K562 (cell line): ENCODE measurements around the gene ELMO1. TPM values are rescaled to one million over a fixed set of nuclear protein-coding genes. Genes with fewer than 3 reads are reported as not detected.

Source experiments
- CCNT2 ChIP-seq: IDR thresholded peaks from 2 replicates; pipeline ENCODE4 v1.6.1; 2011; ENCODE audit warnings: borderline replicate concordance, low read depth, mild to moderate bottlenecking, moderate library complexity, mixed read lengths, low read length; ENCODE audit not compliant: insufficient read length; ENCODE audit errors: extremely low read depth
- EP300 ChIP-seq: IDR thresholded peaks from 2 replicates; pipeline ENCODE4 v1.6.1; 2012; ENCODE audit warnings: low read length, improper control_type of control experiment
- ETS2 ChIP-seq: IDR thresholded peaks from 2 replicates; pipeline ENCODE4 v1.6.1; 2016; ENCODE audit warnings: borderline replicate concordance, missing genetic modification characterization, mild to moderate bottlenecking, moderate library complexity, missing compliant biosample characterization; ENCODE audit not compliant: poor library complexity, severe bottlenecking
- FOXA3 ChIP-seq, 2 experiments: fragments of 450-650 bp in 1 of 2; sonication (generic) in 1 of 2; formaldehyde crosslinking; IDR thresholded peaks in 1 of 2; conservative IDR thresholded peaks in 1 of 2; 2 replicates each; pipeline versions ENCODE4 v1.4.0 to v1.8.0; 2020 to 2022; ENCODE audit warnings: mild to moderate bottlenecking in 2 of 2, missing genetic modification reagents in 1 of 2
- HNRNPK ChIP-seq: fragments of 200-400 bp; formaldehyde crosslinking; IDR thresholded peaks from one replicate; pipeline ENCODE4 v1.6.1; 2018; ENCODE audit warnings: mild to moderate bottlenecking, low read depth, low read length; ENCODE audit not compliant: poor library complexity, severe bottlenecking
- HNRNPL ChIP-seq: fragments of 200-400 bp; formaldehyde crosslinking; IDR thresholded peaks from 2 replicates; pipeline ENCODE4 v1.6.1; 2017; ENCODE audit warnings: low read depth, mild to moderate bottlenecking, low read length
- ILF3 ChIP-seq: fragments of 450-650 bp; IDR thresholded peaks from 2 replicates; pipeline ENCODE4 v1.6.1; 2018; ENCODE audit warnings: antibody characterized with exemption, mild to moderate bottlenecking, moderate library complexity, borderline replicate concordance
- MLX ChIP-seq, 2 experiments: fragments of 450-650 bp in 1 of 2; sonication (generic) in 1 of 2; formaldehyde crosslinking; conservative IDR thresholded peaks; 2 replicates each; pipeline versions ENCODE4 v1.4.0 to v1.8.1; 2020 to 2022; ENCODE audit warnings: mild to moderate bottlenecking in 1 of 2, missing genetic modification reagents in 1 of 2
- MNT ChIP-seq, 2 experiments: fragments of 450-650 bp; conservative IDR thresholded peaks; 2 replicates each; pipeline ENCODE4 v1.6.1; 2017; ENCODE audit warnings: mild to moderate bottlenecking in 2 of 2, moderate library complexity in 2 of 2
- NR2C2 ChIP-seq, 2 experiments: fragments of 200-800 bp in 1 of 2; sonication (Bioruptor generic) in 1 of 2; sonication (generic) in 1 of 2; formaldehyde crosslinking in 1 of 2; IDR thresholded peaks; 2 replicates each; pipeline versions ENCODE4 v1.6.1 to v1.8.0; 2016 to 2022; ENCODE audit warnings: mild to moderate bottlenecking in 1 of 2, missing compliant biosample characterization in 1 of 2, missing genetic modification characterization in 1 of 2, missing genetic modification reagents in 1 of 2
- PHF20 ChIP-seq: fragments of 450-650 bp; IDR thresholded peaks from 2 replicates; pipeline ENCODE4 v1.6.1; 2018; ENCODE audit not compliant: partially characterized antibody
- TAF15 ChIP-seq: fragments of 200-400 bp; formaldehyde crosslinking; IDR thresholded peaks from 2 replicates; pipeline ENCODE4 v1.6.1; 2017; ENCODE audit warnings: mild to moderate bottlenecking, low read depth, low read length, moderate library complexity
- TCF3 ChIP-seq: sonication (generic); formaldehyde crosslinking; IDR thresholded peaks from 2 replicates; pipeline ENCODE4 v1.4.0; 2020; ENCODE audit warnings: mild to moderate bottlenecking, missing genetic modification reagents
- ZNF212 ChIP-seq: fragments of 450-650 bp; formaldehyde crosslinking; IDR thresholded peaks from 2 replicates; pipeline ENCODE4 v1.4.0; 2020; ENCODE audit warnings: mild to moderate bottlenecking
- ZNF311 ChIP-seq: fragments of 250-450 bp; sonication (Bioruptor Pico); IDR thresholded peaks from 2 replicates; pipeline ENCODE4 v1.4.0; 2020; ENCODE audit warnings: mild to moderate bottlenecking, moderate library complexity
- ZNF395 ChIP-seq: fragments of 200-800 bp; sonication (Bioruptor generic); IDR thresholded peaks from 2 replicates; pipeline ENCODE4 v1.6.1; 2017; ENCODE audit warnings: missing genetic modification characterization, missing compliant biosample characterization
- ZNF589 ChIP-seq: fragments of 200-800 bp; sonication (Bioruptor generic); IDR thresholded peaks from 2 replicates; pipeline ENCODE4 v1.6.1; 2016; ENCODE audit warnings: low read depth, missing genetic modification characterization, missing compliant biosample characterization
- ZNF766 ChIP-seq: fragments of 200-800 bp; sonication (Bioruptor generic); conservative IDR thresholded peaks from 2 replicates; pipeline ENCODE4 v1.6.1; 2016; ENCODE audit warnings: missing genetic modification characterization, missing compliant biosample characterization
- ZNF780A ChIP-seq: fragments of 250-450 bp; sonication (Bioruptor Pico); IDR thresholded peaks from 2 replicates; pipeline ENCODE4 v1.5.0; 2021; ENCODE audit warnings: mild to moderate bottlenecking
- polyA plus RNA-seq, 8 experiments: library from polyadenylated mRNA; depleted of rRNA in 4 of 8; stranded (reverse) in 5 of 8; unstranded in 3 of 8; fragments of >200 nt; fragmentation: Nextera tagmentation in 2 of 8; fragmentation: Illumina TruSeq in 1 of 8; extraction: Ambion mirVana in 2 of 8; extraction: Trizol in 1 of 8; gene quantifications; 2 replicates each; pipeline versions ENCODE4 v1.2.1 to v1.2.3, GENCODE V29; 2011 to 2014; ENCODE audit warnings: inconsistent platforms in 1 of 8, missing spikeins in 1 of 8
- total RNA-seq, 7 experiments: library from RNA; depleted of rRNA in 6 of 7; stranded (reverse); fragments of >200 nt in 6 of 7; fragmentation: Illumina TruSeq in 2 of 7; extraction: Trizol in 2 of 7; gene quantifications; 2 replicates each; pipeline versions ENCODE4 v1.2.1 to v1.2.3, GENCODE V29; 2011 to 2021; ENCODE audit warnings: low replicate concordance in 1 of 7
- TF ChIP-seq, protein P1 (sequence below): sonication (generic); formaldehyde crosslinking; IDR thresholded peaks from 2 replicates; pipeline ENCODE4 v1.8.0; 2023; ENCODE audit warnings: mild to moderate bottlenecking, missing genetic modification reagents

ELMO1 gene
- total and polyA plus RNA-seq, 9 of the 15 experiments (the other 6 are each of a cell fraction or from before 2014, with no cell fraction given) = 0.36 to 7.2 (median 3.6) TPM

GRCh38 chr7:37354656-37355131 lies 94.0 kb downstream of the ELMO1 start (continued):
- TF ChIP-seq MNT (conservative IDR thresholded peaks at IDR 0.05) = no peak
- no peak for TF ChIP-seq NR2C2 (CRISPR knock-in tag; IDR thresholded peaks at IDR 0.05)
- TF ChIP-seq NR2C2 (tag; IDR thresholded peaks at IDR 0.05) = no peak
- TF ChIP-seq FOXA3 (CRISPR knock-in tag; conservative IDR thresholded peaks at IDR 0.05 in 1 of 2, IDR thresholded peaks at IDR 0.05 in 1 of 2) = no peak
- TF ChIP-seq TCF3 (CRISPR knock-in tag) = no peak
- TF ChIP-seq CCNT2 = peak; percentile 48
- TF ChIP-seq ZNF311 (CRISPR knock-in tag) = no peak
- TF ChIP-seq, protein P1, sequence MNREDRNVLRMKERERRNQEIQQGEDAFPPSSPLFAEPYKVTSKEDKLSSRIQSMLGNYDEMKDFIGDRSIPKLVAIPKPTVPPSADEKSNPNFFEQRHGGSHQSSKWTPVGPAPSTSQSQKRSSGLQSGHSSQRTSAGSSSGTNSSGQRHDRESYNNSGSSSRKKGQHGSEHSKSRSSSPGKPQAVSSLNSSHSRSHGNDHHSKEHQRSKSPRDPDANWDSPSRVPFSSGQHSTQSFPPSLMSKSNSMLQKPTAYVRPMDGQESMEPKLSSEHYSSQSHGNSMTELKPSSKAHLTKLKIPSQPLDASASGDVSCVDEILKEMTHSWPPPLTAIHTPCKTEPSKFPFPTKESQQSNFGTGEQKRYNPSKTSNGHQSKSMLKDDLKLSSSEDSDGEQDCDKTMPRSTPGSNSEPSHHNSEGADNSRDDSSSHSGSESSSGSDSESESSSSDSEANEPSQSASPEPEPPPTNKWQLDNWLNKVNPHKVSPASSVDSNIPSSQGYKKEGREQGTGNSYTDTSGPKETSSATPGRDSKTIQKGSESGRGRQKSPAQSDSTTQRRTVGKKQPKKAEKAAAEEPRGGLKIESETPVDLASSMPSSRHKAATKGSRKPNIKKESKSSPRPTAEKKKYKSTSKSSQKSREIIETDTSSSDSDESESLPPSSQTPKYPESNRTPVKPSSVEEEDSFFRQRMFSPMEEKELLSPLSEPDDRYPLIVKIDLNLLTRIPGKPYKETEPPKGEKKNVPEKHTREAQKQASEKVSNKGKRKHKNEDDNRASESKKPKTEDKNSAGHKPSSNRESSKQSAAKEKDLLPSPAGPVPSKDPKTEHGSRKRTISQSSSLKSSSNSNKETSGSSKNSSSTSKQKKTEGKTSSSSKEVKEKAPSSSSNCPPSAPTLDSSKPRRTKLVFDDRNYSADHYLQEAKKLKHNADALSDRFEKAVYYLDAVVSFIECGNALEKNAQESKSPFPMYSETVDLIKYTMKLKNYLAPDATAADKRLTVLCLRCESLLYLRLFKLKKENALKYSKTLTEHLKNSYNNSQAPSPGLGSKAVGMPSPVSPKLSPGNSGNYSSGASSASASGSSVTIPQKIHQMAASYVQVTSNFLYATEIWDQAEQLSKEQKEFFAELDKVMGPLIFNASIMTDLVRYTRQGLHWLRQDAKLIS (CRISPR knock-in tag) = no peak
- peak; percentile 65 for TF ChIP-seq EP300
- TF ChIP-seq ZNF780A (CRISPR knock-in tag) = no peak
- TF ChIP-seq ZNF766 (CRISPR knock-in tag) = no peak
- no peak for TF ChIP-seq HNRNPL
- TF ChIP-seq ZNF212 (CRISPR knock-in tag) = no peak
- no peak for TF ChIP-seq MLX (CRISPR knock-in tag; conservative IDR thresholded peaks at IDR 0.05)
- TF ChIP-seq ILF3 = no peak
- no peak for TF ChIP-seq ETS2 (tag)
- no peak for TF ChIP-seq TAF15
- TF ChIP-seq PHF20 = no peak
- TF ChIP-seq HNRNPK = no peak
- no peak for TF ChIP-seq ZNF395 (CRISPR knock-in tag)
- no peak for TF ChIP-seq ZNF589 (CRISPR knock-in tag)
